CD4-positive, alpha-beta T cell treated with Interleukin-10 for 1 hour (primary cell): ENCODE data around the gene CDC14A.
"Not testable (repeated sequence)": the region's sequence is repeated elsewhere in the genome, so short reads cannot be mapped to it uniquely, and the experiment has no call there.

Experiments used
- DNase-seq: peaks from one replicate; pipeline ENCODE4 v3.0.0-alpha.2; 2020

CDC14A gene

GRCh38 chr1:100407390-100407789, 55.1 kb downstream of the CDC14A start:
- not testable (repeated sequence) for DNase-seq

GRCh38 chr1:100411019-100411418, 58.7 kb downstream of the CDC14A start:
- DNase-seq = no peak

GRCh38 chr1:100411574-100411973, 59.3 kb downstream of the CDC14A start:
- no peak for DNase-seq

GRCh38 chr1:100413035-100413434, 60.7 kb downstream of the CDC14A start:
- DNase-seq = peak; percentile 42

GRCh38 chr1:100414693-100415497, 62.6 kb downstream of the CDC14A start:
- peak; percentile 68 for DNase-seq

GRCh38 chr1:100415498-100415778, 63.1 kb downstream of the CDC14A start:
- no peak for DNase-seq

- no peak for DNase-seq
Measured at GRCh38 chr1:100419072-100419471, 66.8 kb downstream of the CDC14A start.

GRCh38 chr1:100422065-100422464, 69.8 kb downstream of the CDC14A start:
- no peak for DNase-seq

- DNase-seq = peak; percentile 77
Measured at GRCh38 chr1:100423832-100424337, 71.6 kb downstream of the CDC14A start.

- DNase-seq = peak; percentile 39
Measured at GRCh38 chr1:100428160-100428559, 75.9 kb downstream of the CDC14A start.

GRCh38 chr1:100430325-100430756, 78.0 kb downstream of the CDC14A start:
- no peak for DNase-seq

- peak; percentile 47 for DNase-seq
Measured at GRCh38 chr1:100431954-100432353, 79.6 kb downstream of the CDC14A start.

- DNase-seq = no peak
Measured at GRCh38 chr1:100433563-100433962, 81.3 kb downstream of the CDC14A start.

GRCh38 chr1:100434831-100435230, 82.5 kb downstream of the CDC14A start:
- DNase-seq = no peak

GRCh38 chr1:100438375-100438774, 86.1 kb downstream of the CDC14A start:
- DNase-seq = no peak

- no peak for DNase-seq
Measured at GRCh38 chr1:100438789-100439188, 86.5 kb downstream of the CDC14A start.

- DNase-seq = peak; percentile 90
Measured at GRCh38 chr1:100440075-100440809, 87.9 kb downstream of the CDC14A start.

- peak; percentile 49 for DNase-seq
Measured at GRCh38 chr1:100441146-100441545, 88.8 kb downstream of the CDC14A start.

- peak; percentile 79 for DNase-seq
Measured at GRCh38 chr1:100441651-100442050, 89.3 kb downstream of the CDC14A start.

GRCh38 chr1:100443811-100444571, 91.7 kb downstream of the CDC14A start:
- DNase-seq = peak; percentile 69

- peak; percentile 91 for DNase-seq
Measured at GRCh38 chr1:100445565-100445964, 93.3 kb downstream of the CDC14A start.

GRCh38 chr1:100448366-100448765, 96.1 kb downstream of the CDC14A start:
- no peak for DNase-seq

GRCh38 chr1:100449477-100449876, 97.2 kb downstream of the CDC14A start:
- peak; percentile 40 for DNase-seq
